ENCODE measurements around the gene SLC28A3.
A peak's percentile ranks its signal among the peaks of the same experiment; 100 is the strongest.

The SLC28A3 gene

GRCh38 chr9:84382720-84383119 is 42.2 kb upstream of the SLC28A3 start:
- TF ChIP-seq, protein P1, sequence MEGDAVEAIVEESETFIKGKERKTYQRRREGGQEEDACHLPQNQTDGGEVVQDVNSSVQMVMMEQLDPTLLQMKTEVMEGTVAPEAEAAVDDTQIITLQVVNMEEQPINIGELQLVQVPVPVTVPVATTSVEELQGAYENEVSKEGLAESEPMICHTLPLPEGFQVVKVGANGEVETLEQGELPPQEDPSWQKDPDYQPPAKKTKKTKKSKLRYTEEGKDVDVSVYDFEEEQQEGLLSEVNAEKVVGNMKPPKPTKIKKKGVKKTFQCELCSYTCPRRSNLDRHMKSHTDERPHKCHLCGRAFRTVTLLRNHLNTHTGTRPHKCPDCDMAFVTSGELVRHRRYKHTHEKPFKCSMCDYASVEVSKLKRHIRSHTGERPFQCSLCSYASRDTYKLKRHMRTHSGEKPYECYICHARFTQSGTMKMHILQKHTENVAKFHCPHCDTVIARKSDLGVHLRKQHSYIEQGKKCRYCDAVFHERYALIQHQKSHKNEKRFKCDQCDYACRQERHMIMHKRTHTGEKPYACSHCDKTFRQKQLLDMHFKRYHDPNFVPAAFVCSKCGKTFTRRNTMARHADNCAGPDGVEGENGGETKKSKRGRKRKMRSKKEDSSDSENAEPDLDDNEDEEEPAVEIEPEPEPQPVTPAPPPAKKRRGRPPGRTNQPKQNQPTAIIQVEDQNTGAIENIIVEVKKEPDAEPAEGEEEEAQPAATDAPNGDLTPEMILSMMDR (conservative IDR thresholded peaks at IDR 0.05; ENCODE audit: low read depth, low read length): no peak
- no peak overlapping the region for H3K4me3 ChIP-seq (ENCODE audit: low read depth, low read length)
- no peak for DNase-seq (ENCODE audit: low read depth)

- TF ChIP-seq, protein P1 (conservative IDR thresholded peaks at IDR 0.05; ENCODE audit: low read depth, low read length): no peak
- no peak overlapping the region for H3K4me3 ChIP-seq (ENCODE audit: low read depth, low read length)
- DNase-seq (ENCODE audit: low read depth): no peak
Measured at GRCh38 chr9:84381508-84381907, 41.0 kb upstream of the SLC28A3 start.

DNA sequence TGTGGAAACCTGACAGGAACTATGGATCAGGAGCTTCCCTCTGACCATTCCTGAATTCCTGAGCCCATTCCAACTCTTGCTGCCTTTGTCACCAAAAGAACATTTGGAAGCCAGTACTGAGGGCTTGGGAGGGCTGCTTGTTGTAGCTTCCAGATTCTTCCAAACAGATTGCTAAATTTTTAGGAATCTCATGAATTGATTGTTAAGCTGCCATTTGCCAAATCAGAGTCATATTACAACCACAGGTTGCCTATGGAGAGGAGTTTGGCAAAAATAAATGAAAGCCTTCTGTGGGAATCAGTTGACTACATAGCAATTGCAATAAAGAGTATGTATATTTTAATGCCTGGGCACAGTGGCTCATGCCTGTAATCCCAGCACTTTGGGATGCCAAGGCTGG is 39.2 kb upstream of the SLC28A3 start:
- H3K4me3 ChIP-seq (ENCODE audit: low read depth, low read length): no peak overlapping the region
- DNase-seq (ENCODE audit: low read depth): peak; percentile 51
- TF ChIP-seq, protein P1 (conservative IDR thresholded peaks at IDR 0.05; ENCODE audit: low read depth, low read length): no peak

GRCh38 chr9:84375954-84376353 is 35.4 kb upstream of the SLC28A3 start:
- no peak for DNase-seq (ENCODE audit: low read depth)
- TF ChIP-seq, protein P1 (conservative IDR thresholded peaks at IDR 0.05; ENCODE audit: low read depth, low read length): no peak
- no peak overlapping the region for H3K4me3 ChIP-seq (ENCODE audit: low read depth, low read length)

DNA sequence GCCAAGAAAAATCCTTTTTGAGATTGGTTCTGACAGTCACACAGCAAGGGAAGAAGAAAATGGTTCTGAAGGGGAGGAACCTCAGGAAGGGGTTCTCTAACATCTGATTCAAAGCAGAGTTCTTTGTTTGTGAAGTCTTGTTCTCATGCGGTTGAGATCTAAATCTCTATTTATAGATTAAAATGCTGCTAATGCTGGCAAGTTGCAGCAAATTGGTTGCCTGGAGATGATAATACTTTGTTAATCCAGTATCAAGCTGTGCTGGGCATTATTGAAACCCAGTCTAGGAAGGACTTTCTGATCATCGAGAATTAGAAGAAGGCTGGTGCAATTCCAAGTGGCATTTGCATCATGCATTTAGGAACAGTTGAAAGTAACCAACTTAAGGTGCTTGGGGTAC is 34.0 kb upstream of the SLC28A3 start:
- no peak overlapping the region for H3K4me3 ChIP-seq (ENCODE audit: low read depth, low read length)

GRCh38 chr9:84374013-84374412 is 33.5 kb upstream of the SLC28A3 start:
- TF ChIP-seq, protein P1 (conservative IDR thresholded peaks at IDR 0.05; ENCODE audit: low read depth, low read length): no peak
- no peak for DNase-seq (ENCODE audit: low read depth)
- H3K4me3 ChIP-seq (ENCODE audit: low read depth, low read length): no peak overlapping the region

More for the DNA sequence above, 34.0 kb upstream of the SLC28A3 start:
- TF ChIP-seq, protein P1 (conservative IDR thresholded peaks at IDR 0.05; ENCODE audit: low read depth, low read length): no peak
- DNase-seq (ENCODE audit: low read depth): peak; percentile 46

- TF ChIP-seq, protein P1 (conservative IDR thresholded peaks at IDR 0.05; ENCODE audit: low read depth, low read length): no peak
- peak; percentile 97 for DNase-seq (ENCODE audit: low read depth)
- H3K4me3 ChIP-seq (ENCODE audit: low read depth, low read length): no peak overlapping the region
Measured at GRCh38 chr9:84371737-84372136, 31.2 kb upstream of the SLC28A3 start.

All from choroid plexus epithelial cell (primary cell).